K562 (cell line): ENCODE results near the gene HSD11B1L. TPM values are rescaled to one million over a fixed set of nuclear protein-coding genes. Genes with fewer than 3 reads are reported as not detected.

Source experiments
- ARID4B ChIP-seq: sonication (generic); formaldehyde crosslinking; IDR thresholded peaks from 2 replicates; pipeline ENCODE4 v1.8.0; 2022; ENCODE audit warnings: mild to moderate bottlenecking, missing genetic modification reagents
- CCAR2 ChIP-seq: fragments of 200-400 bp; formaldehyde crosslinking; IDR thresholded peaks from 2 replicates; pipeline ENCODE4 v1.6.1; 2017; ENCODE audit warnings: mild to moderate bottlenecking, low read depth, low read length
- PHTF2 ChIP-seq: fragments of 250-450 bp; sonication (Bioruptor Pico); IDR thresholded peaks from 2 replicates; pipeline ENCODE4 v1.5.0; 2021; ENCODE audit warnings: mild to moderate bottlenecking
- SLC30A9 ChIP-seq: fragments of 250-450 bp; sonication (Bioruptor Pico); IDR thresholded peaks from 2 replicates; pipeline ENCODE4 v1.8.0; 2022; ENCODE audit warnings: mild to moderate bottlenecking, moderate library complexity
- STAT6 ChIP-seq: sonication (generic); formaldehyde crosslinking; IDR thresholded peaks from 2 replicates; pipeline ENCODE4 v1.8.1; 2023; ENCODE audit warnings: mild to moderate bottlenecking, missing genetic modification reagents
- ZNF583 ChIP-seq: fragments of 250-450 bp; sonication (Bioruptor Pico); IDR thresholded peaks from 2 replicates; pipeline ENCODE4 v1.4.0; 2020
- ZNF609 ChIP-seq: sonication (generic); formaldehyde crosslinking; IDR thresholded peaks from 2 replicates; pipeline ENCODE4 v1.8.1; 2023; ENCODE audit warnings: missing genetic modification reagents, mild to moderate bottlenecking, borderline replicate concordance
- ZSCAN29 ChIP-seq: fragments of 450-650 bp; IDR thresholded peaks from 2 replicates; pipeline ENCODE4 v1.6.1; 2017
- polyA plus RNA-seq, 8 experiments: library from polyadenylated mRNA; depleted of rRNA in 4 of 8; stranded (reverse) in 5 of 8; unstranded in 3 of 8; fragments of >200 nt; fragmentation: Nextera tagmentation in 2 of 8; fragmentation: Illumina TruSeq in 1 of 8; extraction: Ambion mirVana in 2 of 8; extraction: Trizol in 1 of 8; gene quantifications; 2 replicates each; pipeline versions ENCODE4 v1.2.1 to v1.2.3, GENCODE V29; 2011 to 2014; ENCODE audit warnings: inconsistent platforms in 1 of 8, missing spikeins in 1 of 8
- total RNA-seq, 7 experiments: library from RNA; depleted of rRNA in 6 of 7; stranded (reverse); fragments of >200 nt in 6 of 7; fragmentation: Illumina TruSeq in 2 of 7; extraction: Trizol in 2 of 7; gene quantifications; 2 replicates each; pipeline versions ENCODE4 v1.2.1 to v1.2.3, GENCODE V29; 2011 to 2021; ENCODE audit warnings: low replicate concordance in 1 of 7

Gene HSD11B1L
- total and polyA plus RNA-seq, 9 of the 15 experiments (the other 6 are each of a cell fraction or from before 2014, with no cell fraction given): 0.31 to 7.7 (median 2.3) TPM

GRCh38 chr19:5718579-5719273, 37.9 kb downstream of the HSD11B1L start (continued):
- TF ChIP-seq ZNF609 (no peak), ARID4B (CRISPR knock-in tag) (no peak), ZSCAN29 (no peak), SLC30A9 (CRISPR knock-in tag) (no peak), STAT6 (CRISPR knock-in tag) (no peak), PHTF2 (CRISPR knock-in tag) (no peak), ZNF583 (CRISPR knock-in tag) (no peak), CCAR2 (no peak)
